NT2/D1 (cell line): Measurements from ENCODE around the gene PIGM.

Experiments used
- SUZ12 ChIP-seq: IDR thresholded peaks from 2 replicates; pipeline ENCODE4 v1.6.1; 2011; ENCODE audit not compliant: insufficient read length, insufficient read depth; ENCODE audit errors: extremely low read depth
- YY1 ChIP-seq: IDR thresholded peaks from 2 replicates; pipeline ENCODE4 v1.6.1; 2011; ENCODE audit not compliant: insufficient read length, insufficient read depth
- ZNF274 ChIP-seq: IDR thresholded peaks from 2 replicates; pipeline ENCODE4 v1.6.1; 2011; ENCODE audit warnings: mild to moderate bottlenecking, low read depth, low read length

DNA sequence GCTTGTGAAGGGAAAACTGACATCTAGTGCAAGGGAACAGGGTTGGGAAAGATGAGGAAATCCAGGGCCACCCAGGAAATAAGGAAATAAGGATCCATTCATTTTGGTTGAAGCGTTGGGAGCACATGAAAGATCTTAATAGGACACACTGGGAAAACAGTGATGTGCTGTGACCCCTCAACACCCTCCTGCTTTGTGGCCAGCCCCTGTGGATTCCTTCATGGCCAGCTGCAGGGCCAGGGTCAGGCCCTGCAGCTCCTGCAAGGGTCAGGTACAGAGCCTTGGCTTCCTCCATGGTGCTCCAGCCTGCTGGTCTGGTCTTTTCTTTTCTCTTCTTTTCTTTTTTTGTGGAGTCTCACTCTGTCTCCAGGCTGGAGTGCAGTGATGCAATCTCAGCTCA is 18.8 kb upstream of the PIGM start:
- TF ChIP-seq YY1 (no peak), SUZ12 (no peak), ZNF274 (no peak)
